Measurements from ENCODE around the gene MRPS31.

MRPS31 gene

DNA sequence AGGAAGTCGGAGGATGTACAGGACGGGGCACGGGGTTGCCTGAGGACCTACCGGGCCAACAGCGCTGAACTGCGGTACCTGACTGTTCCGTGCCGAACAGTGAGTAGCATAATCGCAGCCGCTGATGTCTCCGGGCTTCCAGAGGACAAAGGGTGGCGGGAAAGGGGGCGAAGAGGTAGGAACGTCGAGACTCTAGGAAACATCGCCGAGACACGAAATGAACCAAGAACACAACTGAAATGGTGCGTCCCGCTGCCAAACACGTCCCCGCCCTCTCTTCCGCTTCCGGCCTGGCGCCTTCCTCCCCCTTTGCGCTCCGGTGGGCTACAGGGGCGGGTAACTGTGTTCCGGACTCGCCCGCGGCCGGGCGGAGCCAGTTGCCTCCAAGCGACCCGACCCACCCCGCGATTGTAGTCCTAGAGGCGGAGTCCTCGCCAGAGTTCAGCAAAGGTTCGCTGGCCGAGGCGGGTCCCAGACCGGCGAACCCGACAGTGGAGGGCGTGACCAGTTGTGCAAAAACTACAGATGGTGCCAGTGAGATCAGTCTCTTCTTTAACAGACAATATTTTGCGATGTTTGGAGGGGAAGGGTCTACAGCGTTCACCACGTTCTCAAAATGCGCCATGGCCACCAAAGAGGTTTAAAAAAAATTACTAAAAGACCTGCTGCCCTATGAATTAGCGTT, at the start of gene MRPS31:
TSS of gene MRPS31 (minus strand) at position 257 of the 685 bp plus-strand sequence. CDS start at position 203, 54 bp downstream.
- DNase-seq, result peak; percentile 81

- no peak for DNase-seq
These were observed 48.9 kb upstream of the MRPS31 start for GRCh38 chr13:40819797-40820315.

- DNase-seq, result no peak
These were observed 47.9 kb upstream of the MRPS31 start for GRCh38 chr13:40818926-40819325.

DNA sequence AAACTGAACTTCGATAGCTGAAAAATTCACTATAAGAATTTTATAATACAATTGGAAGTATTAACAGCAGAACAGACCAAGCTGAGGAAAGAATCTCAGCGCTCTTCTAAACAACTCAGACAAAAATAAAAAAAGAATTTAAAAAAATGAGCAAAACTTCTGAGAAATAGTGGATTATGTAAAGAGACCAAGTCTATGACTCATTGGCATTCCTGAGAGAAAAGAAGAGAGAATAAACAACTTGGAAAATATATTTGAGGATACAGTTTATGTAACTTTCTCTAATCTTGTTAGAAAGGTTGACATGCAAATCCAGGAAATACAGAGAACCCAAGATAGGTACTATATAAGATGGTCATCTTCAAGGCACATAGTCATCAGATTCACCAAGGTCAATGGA, 43.8 kb upstream of the MRPS31 start:
- no peak for DNase-seq

DNA sequence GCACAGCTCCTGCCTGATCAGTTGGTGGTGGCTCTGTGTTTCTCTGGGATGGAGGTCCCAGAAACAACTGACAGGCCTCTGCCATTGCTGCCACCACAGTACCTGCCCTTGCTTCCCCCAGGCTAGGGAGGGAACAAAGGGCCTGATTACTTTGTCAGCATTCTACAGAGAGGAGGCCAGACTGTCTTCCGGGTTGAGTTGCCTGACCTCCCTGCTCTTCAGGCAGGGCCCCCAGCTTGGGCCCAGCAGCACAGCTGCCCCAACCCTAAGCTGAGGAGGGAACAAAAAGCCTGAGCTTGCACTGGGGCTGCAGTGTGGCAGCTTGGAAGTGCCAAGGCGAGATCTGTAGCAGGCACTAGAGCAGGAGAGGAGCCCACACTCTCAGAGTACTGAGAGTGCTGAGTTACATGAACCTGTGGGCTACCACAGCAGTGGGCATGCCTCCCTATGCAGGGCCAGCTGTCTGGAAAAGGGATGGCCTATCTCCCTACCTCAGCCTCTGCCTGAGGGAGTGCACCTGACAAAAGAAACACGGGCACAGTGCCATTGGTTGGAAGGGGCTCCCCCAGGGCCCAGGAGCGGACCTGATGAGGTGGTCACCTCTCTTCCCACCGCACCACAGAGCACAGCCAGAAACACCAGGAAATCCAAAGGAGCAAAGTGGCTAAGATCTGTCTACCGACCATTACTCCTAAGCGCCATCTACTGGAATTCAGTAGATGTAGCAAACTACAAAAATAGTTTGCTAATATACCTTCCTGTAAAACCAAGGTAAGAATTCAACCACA, 42.9 kb upstream of the MRPS31 start:
- no peak for DNase-seq

DNA sequence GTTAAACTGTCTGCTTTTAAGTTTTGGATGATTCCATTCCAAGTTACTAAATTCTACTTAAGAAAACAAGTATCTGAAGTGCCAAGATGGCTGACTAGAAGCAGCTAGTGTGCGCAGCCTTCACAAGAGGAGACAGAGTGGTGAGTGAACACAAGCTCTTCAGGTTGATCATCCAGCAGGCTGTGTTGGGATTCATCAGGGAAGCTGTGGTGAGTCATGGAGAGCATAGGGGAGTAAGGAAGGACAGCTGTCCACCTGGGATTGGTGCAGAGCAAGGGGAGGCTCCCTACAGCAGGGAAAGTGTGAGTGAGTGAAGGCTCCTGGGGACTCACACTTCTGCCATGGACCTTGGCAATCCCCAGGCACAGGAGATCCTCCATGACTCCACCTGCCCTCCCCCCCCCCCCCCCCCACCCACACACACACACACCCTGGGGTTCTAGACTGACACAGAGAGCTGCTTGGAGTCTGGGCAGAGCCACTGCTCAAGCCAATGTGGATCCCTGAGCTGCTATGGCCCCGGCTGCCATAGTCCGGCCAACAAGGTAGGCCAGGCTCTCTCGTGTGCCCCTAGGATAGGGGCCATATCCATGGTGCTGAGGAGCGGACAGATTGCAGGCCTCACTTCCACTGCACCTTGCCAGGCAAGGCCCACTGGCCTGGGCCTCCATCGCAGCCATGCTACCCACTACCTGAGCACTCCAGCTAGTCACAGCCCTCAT, 41.9 kb upstream of the MRPS31 start:
- no peak for DNase-seq

GRCh38 chr13:40812102-40812501, 41.1 kb upstream of the MRPS31 start:
- no peak for DNase-seq

GRCh38 chr13:40809471-40809870, 38.5 kb upstream of the MRPS31 start:
- DNase-seq, result no peak

DNA sequence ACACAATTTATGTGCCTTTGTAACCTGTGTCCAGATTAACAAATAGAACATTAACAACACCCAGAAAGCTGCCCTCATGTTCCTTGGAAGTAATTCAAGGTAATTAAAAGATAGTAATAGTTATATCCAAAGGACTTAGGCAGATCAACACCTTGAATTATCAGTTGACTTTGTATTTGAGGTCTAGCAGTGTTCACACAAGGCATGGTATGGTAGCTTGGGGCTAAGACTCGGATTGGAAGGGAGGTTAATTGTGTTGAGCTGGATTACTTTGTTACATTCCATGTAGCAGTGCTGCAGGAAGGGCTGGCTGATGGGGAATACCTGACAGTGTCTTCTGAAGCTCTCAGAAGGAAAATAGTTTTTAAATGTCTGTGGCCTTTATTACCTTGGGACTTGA, 35.3 kb upstream of the MRPS31 start:
- no peak for DNase-seq

DNA sequence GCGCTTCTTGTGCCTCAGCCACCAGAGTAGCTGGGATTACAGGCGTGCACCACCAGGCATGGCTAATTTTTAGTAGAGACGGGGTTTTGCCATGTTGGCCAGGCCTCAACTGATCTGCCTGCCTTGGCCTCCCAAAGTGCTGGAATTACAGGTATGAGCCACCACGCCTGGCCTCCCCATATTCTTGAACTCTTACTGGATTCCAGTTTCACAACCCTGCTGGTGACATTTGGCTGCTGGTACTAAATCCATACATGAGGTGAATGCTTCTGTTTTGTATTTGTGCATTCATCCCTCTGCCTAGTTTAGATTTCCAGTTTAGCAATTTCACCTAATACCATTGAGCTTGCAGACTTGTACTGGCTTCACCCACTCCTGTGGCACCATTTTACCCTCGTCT, 32.3 kb upstream of the MRPS31 start:
- no peak for DNase-seq

GRCh38 chr13:40801255-40802217, 30.5 kb upstream of the MRPS31 start:
- DNase-seq, result no peak

- DNase-seq, result no peak
These were observed 29.6 kb upstream of the MRPS31 start for GRCh38 chr13:40800559-40800958.

DNA sequence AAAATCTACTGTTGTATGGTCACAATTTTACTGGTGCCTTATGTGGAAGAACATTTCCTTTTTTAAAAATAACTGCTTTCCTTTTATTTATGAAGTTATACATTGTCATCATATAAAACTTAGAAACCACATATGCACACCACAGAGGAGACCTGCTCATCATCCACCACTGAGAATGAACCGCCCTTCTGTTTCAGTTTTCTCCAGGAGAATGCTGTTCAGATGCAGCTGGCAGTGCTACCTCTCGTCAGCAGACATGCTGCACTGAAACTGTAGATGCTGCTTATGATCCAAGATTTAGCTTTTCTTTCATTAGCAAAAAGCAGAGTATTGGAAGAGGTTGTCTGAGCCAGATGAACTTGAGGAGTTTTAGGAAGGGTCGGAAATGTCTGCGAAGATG, 28.5 kb upstream of the MRPS31 start:
- DNase-seq, result no peak

GRCh38 chr13:40798380-40798779, 27.4 kb upstream of the MRPS31 start:
- DNase-seq, result no peak

DNA sequence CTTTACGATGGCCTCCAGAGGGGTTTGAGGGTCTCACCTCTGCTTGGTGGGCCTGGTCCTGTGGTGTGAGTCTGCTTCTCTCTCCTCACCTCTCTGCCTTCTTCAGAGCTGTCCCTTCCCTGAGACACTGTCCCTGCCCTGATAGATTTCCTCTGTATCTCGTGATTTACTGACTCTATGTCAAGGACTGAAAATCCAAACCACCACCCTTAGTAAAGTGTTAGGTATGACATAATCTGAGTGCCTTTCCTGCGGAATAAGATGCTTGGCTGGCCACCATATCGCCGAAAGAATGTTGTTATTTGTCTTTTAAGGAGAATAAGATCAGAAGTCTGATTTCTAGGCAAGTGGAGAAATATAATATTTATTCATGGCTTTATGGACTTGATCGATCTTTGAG, 25.7 kb upstream of the MRPS31 start:
- DNase-seq, result no peak

- DNase-seq, result no peak
These were observed 23.7 kb upstream of the MRPS31 start for GRCh38 chr13:40794414-40795368.

- no peak for DNase-seq
These were observed 22.3 kb upstream of the MRPS31 start for GRCh38 chr13:40793339-40793738.

DNA sequence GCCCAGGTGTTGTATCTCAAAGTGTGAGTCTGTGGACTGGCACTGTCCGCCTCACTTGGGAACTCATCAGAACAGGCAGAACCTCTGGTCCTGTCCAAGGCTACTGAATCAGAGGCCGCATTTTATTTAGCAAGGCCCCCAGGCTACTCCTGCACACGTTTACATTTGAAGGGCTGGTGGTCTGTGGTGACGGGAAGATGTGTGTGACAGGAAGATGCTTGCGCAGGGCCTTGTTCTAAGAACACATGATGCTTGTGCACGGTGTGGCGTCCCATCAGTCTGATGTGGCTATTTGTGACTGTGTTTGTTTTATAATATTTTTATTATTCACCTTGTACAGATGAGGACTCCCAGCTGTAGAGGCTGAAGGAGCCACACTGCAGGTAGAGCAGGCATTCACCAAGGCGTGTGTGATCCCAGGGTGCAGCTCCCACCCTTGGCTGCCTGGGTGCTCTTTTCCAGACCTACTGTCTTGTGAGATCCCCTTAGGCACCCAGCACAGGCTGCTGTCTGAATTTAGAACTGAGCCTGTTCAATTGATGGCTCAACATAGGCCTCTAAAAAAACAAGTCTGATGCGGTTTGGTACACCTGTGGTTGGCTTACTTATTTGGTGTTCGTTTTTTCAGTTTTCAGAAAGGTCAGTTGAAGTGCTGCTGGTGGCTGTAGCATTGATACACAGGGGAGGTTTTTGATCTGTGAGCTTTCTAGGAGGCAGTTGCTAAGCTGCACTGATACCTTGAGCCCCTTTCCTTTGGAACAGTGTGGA, 21.5 kb upstream of the MRPS31 start:
- no peak for DNase-seq

- no peak for DNase-seq
These were observed 19.2 kb upstream of the MRPS31 start for GRCh38 chr13:40790154-40790616.
